ENCODE data around the gene SHMT1. TPM values are rescaled to one million over a fixed set of nuclear protein-coding genes. Genes with fewer than 3 reads are reported as not detected.

The SHMT1 gene
- total and polyA plus RNA-seq, 8 donors = 23.3 to 45.3 (median 26.9) TPM

GRCh38 chr17:18362698-18363100 is 651 bp downstream of the SHMT1 start:
- peaks cover 10 to 25% of the 10 kb centered on the region in 2 donors for H3K4me1 ChIP-seq
- TF ChIP-seq CTCF (IDR thresholded peaks at IDR 0.05) = no peak
- peaks cover 0 to 25% of the 10 kb centered on the region in 2 donors for H3K36me3 ChIP-seq
- peak; percentile 58 for ATAC-seq
- intact Hi-C loops (cut with DNase I) = no loop called here
- peak overlapping the region; percentile 68 to 83 for H3K27ac ChIP-seq
- DNase-seq = peak in 2 of 4 donors; percentile 27 to 81
- H3K4me3 ChIP-seq = peak overlapping the region; percentile 72 to 95
- no peaks in the 10 kb centered on the region for H3K9me3 ChIP-seq
- no peaks in the 10 kb centered on the region for H3K27me3 ChIP-seq

GRCh38 chr17:18361837-18362697 is 1.3 kb downstream of the SHMT1 start:
- TF ChIP-seq CTCF (IDR thresholded peaks at IDR 0.05) = no peak
- Histone ChIP-seq H3K27ac (peak overlapping the region; percentile 68 to 83), H3K4me1 (peaks cover 10 to 32% of the 10 kb centered on the region in 2 donors), H3K36me3 (peaks cover 0 to 25% of the 10 kb centered on the region in 2 donors), H3K27me3 (no peaks in the 10 kb centered on the region), H3K9me3 (no peaks in the 10 kb centered on the region), H3K4me3 (peak overlapping the region; percentile 72 to 95)
- DNase-seq (no peak), ATAC-seq (no peak)
- intact Hi-C loops (cut with DNase I) = no loop called here

GRCh38 chr17:18360518-18360917 is 2.8 kb downstream of the SHMT1 start:
- Histone ChIP-seq H3K36me3 (peaks cover 0 to 30% of the 10 kb centered on the region in 2 donors), H3K27me3 (no peaks in the 10 kb centered on the region), H3K27ac (no peak overlapping the region), H3K4me1 (peaks cover 10 to 47% of the 10 kb centered on the region in 2 donors), H3K9me3 (no peaks in the 10 kb centered on the region), H3K4me3 (no peak overlapping the region)
- DNase-seq (no peak), ATAC-seq (no peak)
- intact Hi-C loops (cut with DNase I) = no loop called here
- TF ChIP-seq CTCF (IDR thresholded peaks at IDR 0.05) = no peak

DNA sequence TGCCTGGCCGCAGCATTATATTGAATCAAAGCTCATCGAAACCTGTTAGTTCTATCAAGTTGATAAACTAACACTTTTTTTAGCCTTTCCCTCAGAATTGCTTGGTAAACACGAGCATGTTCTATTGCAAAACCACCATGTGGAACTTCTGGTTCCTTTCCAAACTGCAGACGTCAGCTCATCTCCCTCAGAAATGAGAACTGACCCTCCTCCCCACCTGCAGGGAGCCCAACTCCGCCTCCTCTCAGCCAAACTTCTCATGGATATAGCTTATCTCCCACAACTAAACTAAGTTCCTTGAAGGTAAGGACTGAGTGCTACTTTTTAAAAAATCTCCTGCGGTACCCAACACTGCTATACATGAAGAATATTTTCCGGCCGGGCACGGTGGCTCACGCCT is 6.7 kb downstream of the SHMT1 start:
- DNase-seq (peak in 2 of 4 donors; percentile 26 to 72), ATAC-seq (peak; percentile 92)
- no peak overlapping the region for H3K4me3 ChIP-seq
- TF ChIP-seq CTCF (IDR thresholded peaks at IDR 0.05) = no peak
- no peaks in the 10 kb centered on the region for H3K9me3 ChIP-seq
- H3K36me3 ChIP-seq = peaks cover 0 to 65% of the 10 kb centered on the region in 2 donors
- peaks cover 0 to 26% of the 10 kb centered on the region in 2 donors for H3K4me1 ChIP-seq
- intact Hi-C loops (cut with DNase I) = no loop called here
- H3K27me3 ChIP-seq = no peaks in the 10 kb centered on the region
- H3K27ac ChIP-seq = peak overlapping the region; percentile 37 to 50

GRCh38 chr17:18353541-18353940 is 9.8 kb downstream of the SHMT1 start:
- peaks cover 0 to 73% of the 10 kb centered on the region in 2 donors for H3K36me3 ChIP-seq
- no peak for TF ChIP-seq CTCF (IDR thresholded peaks at IDR 0.05)
- intact Hi-C loops (cut with DNase I) = no loop called here

More at GRCh38 chr17:18353541-18353940, 9.8 kb downstream of the SHMT1 start:
- Histone ChIP-seq H3K9me3 (no peaks in the 10 kb centered on the region), H3K27ac (no peak overlapping the region), H3K4me1 (peaks cover 0 to 24% of the 10 kb centered on the region in 2 donors), H3K27me3 (no peaks in the 10 kb centered on the region), H3K4me3 (no peak overlapping the region)
- DNase-seq (no peak), ATAC-seq (no peak)
